NB4 (cell line): ENCODE data around the gene DDC.

Experiments
- MAX ChIP-seq: IDR thresholded peaks from 2 replicates; pipeline ENCODE4 v1.6.1; 2011; ENCODE audit warnings: low read depth, low read length
- POLR2A ChIP-seq: IDR thresholded peaks from 2 replicates; pipeline ENCODE4 v1.6.1; 2011; ENCODE audit warnings: mild to moderate bottlenecking; ENCODE audit not compliant: insufficient read length; ENCODE audit errors: extremely low read depth
- TF ChIP-seq, protein P1 (sequence below): IDR thresholded peaks from one replicate; pipeline ENCODE4 v1.5.1; 2012; ENCODE audit warnings: low read depth, low read length

DNA sequence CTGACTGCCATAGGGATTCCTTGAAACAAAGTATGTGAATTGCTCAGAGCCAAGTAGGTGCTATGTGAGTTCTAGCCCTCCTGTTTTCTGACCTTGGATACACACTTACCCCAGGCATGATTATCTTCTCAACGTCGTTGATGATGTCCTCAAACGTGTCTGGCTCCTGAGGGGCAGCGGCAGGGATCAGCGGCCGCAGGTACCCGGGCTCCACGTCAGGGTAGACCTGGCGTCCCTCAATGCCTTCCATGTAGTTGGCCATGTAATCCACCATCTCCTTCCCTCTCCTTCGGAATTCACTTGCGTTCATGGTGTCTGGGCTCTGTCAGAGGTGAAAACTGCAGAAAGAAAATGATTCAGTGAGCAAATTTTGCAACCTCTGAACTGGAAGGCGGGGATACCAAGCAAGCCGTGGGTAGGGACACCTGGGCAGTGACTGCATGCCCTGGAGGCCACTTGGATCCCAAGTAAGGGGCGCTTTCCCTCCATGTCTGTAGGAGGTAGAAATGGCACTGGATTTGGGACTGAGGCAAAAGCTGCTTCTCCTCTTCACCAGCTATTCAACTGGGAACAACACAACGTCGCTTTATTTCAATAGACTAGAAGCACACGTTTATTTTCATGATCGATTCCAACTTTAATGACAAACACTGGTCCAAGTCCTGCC is 21.3 kb downstream of the DDC start:
- TF ChIP-seq, protein P1, sequence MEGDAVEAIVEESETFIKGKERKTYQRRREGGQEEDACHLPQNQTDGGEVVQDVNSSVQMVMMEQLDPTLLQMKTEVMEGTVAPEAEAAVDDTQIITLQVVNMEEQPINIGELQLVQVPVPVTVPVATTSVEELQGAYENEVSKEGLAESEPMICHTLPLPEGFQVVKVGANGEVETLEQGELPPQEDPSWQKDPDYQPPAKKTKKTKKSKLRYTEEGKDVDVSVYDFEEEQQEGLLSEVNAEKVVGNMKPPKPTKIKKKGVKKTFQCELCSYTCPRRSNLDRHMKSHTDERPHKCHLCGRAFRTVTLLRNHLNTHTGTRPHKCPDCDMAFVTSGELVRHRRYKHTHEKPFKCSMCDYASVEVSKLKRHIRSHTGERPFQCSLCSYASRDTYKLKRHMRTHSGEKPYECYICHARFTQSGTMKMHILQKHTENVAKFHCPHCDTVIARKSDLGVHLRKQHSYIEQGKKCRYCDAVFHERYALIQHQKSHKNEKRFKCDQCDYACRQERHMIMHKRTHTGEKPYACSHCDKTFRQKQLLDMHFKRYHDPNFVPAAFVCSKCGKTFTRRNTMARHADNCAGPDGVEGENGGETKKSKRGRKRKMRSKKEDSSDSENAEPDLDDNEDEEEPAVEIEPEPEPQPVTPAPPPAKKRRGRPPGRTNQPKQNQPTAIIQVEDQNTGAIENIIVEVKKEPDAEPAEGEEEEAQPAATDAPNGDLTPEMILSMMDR: no peak
- TF ChIP-seq POLR2A (no peak), MAX (no peak)
